Measurements from ENCODE around the gene C3AR1.
A peak's percentile ranks its signal among the peaks of the same experiment; 100 is the strongest.
"Not testable (repeated sequence)": the region's sequence is repeated elsewhere in the genome, so short reads cannot be mapped to it uniquely, and the experiment has no call there.

C3AR1 gene

GRCh38 chr12:8065991-8066594 is at the start of gene C3AR1:
Gene C3AR1, minus strand, starts transcription at chr12:8066359. Its CDS starts 6,174 bp downstream, at chr12:8060185.
- Histone ChIP-seq H3K9ac (ENCODE audit: low read length) (no peak within 1 kb of the TSS), H3K9me3 (ENCODE audit: control insufficient read depth, low read depth, low read length) (no peaks in the 10 kb centered on the region), H3K27ac (ENCODE audit: low read length) (no peak within 1 kb of the TSS), H3K4me3 (ENCODE audit: low read length) (no peak within 1 kb of the TSS), H3K27me3 (ENCODE audit: control insufficient read depth, insufficient read depth, low read length) (no peaks in the 10 kb centered on the region), H3K4me1 (ENCODE audit: control insufficient read depth, low read depth, low read length) (no peaks in the 10 kb centered on the region), H3K36me3 (ENCODE audit: control insufficient read depth, low read depth, low read length) (no peaks in the 10 kb centered on the region)

DNA sequence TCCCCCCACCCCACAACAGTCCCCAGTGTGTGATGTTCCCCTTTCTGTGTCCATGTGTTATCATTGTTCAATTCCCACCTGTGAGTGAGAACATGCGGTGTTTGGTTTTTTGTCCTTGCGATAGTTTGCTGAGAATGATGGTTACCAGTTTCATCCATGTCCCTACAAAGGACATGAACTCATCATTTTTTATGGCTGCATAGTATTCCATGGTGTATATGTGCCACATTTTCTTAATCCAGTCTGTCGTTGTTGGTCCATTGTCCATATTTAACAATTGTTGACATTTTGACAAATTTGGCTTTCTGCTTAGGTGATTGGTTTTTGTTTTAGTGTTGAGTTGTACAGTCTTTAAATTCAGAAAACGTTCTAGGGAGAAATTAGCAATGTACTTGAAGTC is 47.0 kb upstream of the C3AR1 start:
- H3K36me3 ChIP-seq (ENCODE audit: control insufficient read depth, low read depth, low read length); H3K4me3 ChIP-seq (ENCODE audit: low read length); H3K9me3 ChIP-seq (ENCODE audit: control insufficient read depth, low read depth, low read length); H3K27me3 ChIP-seq (ENCODE audit: control insufficient read depth, insufficient read depth, low read length); H3K4me1 ChIP-seq (ENCODE audit: control insufficient read depth, low read depth, low read length); H3K27ac ChIP-seq (ENCODE audit: low read length); H3K9ac ChIP-seq (ENCODE audit: low read length): not testable (repeated sequence)

- no peak overlapping the region for H3K27ac ChIP-seq (ENCODE audit: low read length)
- no peaks in the 10 kb centered on the region for H3K27me3 ChIP-seq (ENCODE audit: control insufficient read depth, insufficient read depth, low read length)
- no peaks in the 10 kb centered on the region for H3K4me1 ChIP-seq (ENCODE audit: control insufficient read depth, low read depth, low read length)
- no peaks in the 10 kb centered on the region for H3K36me3 ChIP-seq (ENCODE audit: control insufficient read depth, low read depth, low read length)
- no peak overlapping the region for H3K4me3 ChIP-seq (ENCODE audit: low read length)
- H3K9ac ChIP-seq (ENCODE audit: low read length) = no peak overlapping the region
- no peaks in the 10 kb centered on the region for H3K9me3 ChIP-seq (ENCODE audit: control insufficient read depth, low read depth, low read length)
Measured at GRCh38 chr12:8108808-8109398, 42.7 kb upstream of the C3AR1 start.

- peaks cover 26% of the 10 kb centered on the region for H3K36me3 ChIP-seq (ENCODE audit: control insufficient read depth, low read depth, low read length)
- no peaks in the 10 kb centered on the region for H3K9me3 ChIP-seq (ENCODE audit: control insufficient read depth, low read depth, low read length)
- H3K4me1 ChIP-seq (ENCODE audit: control insufficient read depth, low read depth, low read length) = no peaks in the 10 kb centered on the region
- no peak overlapping the region for H3K4me3 ChIP-seq (ENCODE audit: low read length)
- H3K27me3 ChIP-seq (ENCODE audit: control insufficient read depth, insufficient read depth, low read length) = no peaks in the 10 kb centered on the region
- no peak overlapping the region for H3K9ac ChIP-seq (ENCODE audit: low read length)
- H3K27ac ChIP-seq (ENCODE audit: low read length) = no peak overlapping the region
Measured at GRCh38 chr12:8099235-8099634, 33.1 kb upstream of the C3AR1 start.

GRCh38 chr12:8096281-8096915 is 30.2 kb upstream of the C3AR1 start:
- Histone ChIP-seq H3K27me3 (ENCODE audit: control insufficient read depth, insufficient read depth, low read length) (no peaks in the 10 kb centered on the region), H3K4me1 (ENCODE audit: control insufficient read depth, low read depth, low read length) (no peaks in the 10 kb centered on the region), H3K27ac (ENCODE audit: low read length) (no peak overlapping the region), H3K9me3 (ENCODE audit: control insufficient read depth, low read depth, low read length) (no peaks in the 10 kb centered on the region), H3K9ac (ENCODE audit: low read length) (no peak overlapping the region), H3K4me3 (ENCODE audit: low read length) (no peak overlapping the region), H3K36me3 (ENCODE audit: control insufficient read depth, low read depth, low read length) (peaks cover 48% of the 10 kb centered on the region)

- no peak overlapping the region for H3K27ac ChIP-seq (ENCODE audit: low read length)
- no peak overlapping the region for H3K4me3 ChIP-seq (ENCODE audit: low read length)
- H3K9me3 ChIP-seq (ENCODE audit: control insufficient read depth, low read depth, low read length) = no peaks in the 10 kb centered on the region
- H3K27me3 ChIP-seq (ENCODE audit: control insufficient read depth, insufficient read depth, low read length) = no peaks in the 10 kb centered on the region
- peaks cover 62% of the 10 kb centered on the region for H3K36me3 ChIP-seq (ENCODE audit: control insufficient read depth, low read depth, low read length)
- H3K9ac ChIP-seq (ENCODE audit: low read length) = no peak overlapping the region
- H3K4me1 ChIP-seq (ENCODE audit: control insufficient read depth, low read depth, low read length) = no peaks in the 10 kb centered on the region
Measured at GRCh38 chr12:8093291-8093690, 27.1 kb upstream of the C3AR1 start.

DNA sequence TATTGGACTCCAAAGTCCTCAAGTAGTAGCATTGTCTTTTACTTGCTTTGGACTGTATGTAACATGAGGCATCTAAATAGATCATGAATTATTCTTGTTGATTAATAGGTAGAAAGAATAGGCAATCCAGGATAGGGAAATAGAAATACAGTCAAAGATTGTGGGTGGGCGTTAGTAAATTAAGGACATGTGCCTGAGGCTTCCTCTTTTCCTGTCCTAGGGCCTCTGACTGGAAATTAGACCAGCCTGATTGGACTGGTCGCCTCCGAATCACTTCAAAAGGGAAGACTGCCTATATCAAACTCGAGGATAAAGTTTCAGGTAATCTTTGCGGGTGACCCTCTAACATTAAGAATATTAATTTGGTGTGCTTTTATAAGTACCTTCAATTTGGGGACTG is 23.6 kb upstream of the C3AR1 start:
- no peak overlapping the region for H3K27ac ChIP-seq (ENCODE audit: low read length)
- H3K36me3 ChIP-seq (ENCODE audit: control insufficient read depth, low read depth, low read length) = peaks cover 41% of the 10 kb centered on the region
- H3K9me3 ChIP-seq (ENCODE audit: control insufficient read depth, low read depth, low read length) = no peaks in the 10 kb centered on the region
- no peak overlapping the region for H3K4me3 ChIP-seq (ENCODE audit: low read length)
- no peaks in the 10 kb centered on the region for H3K27me3 ChIP-seq (ENCODE audit: control insufficient read depth, insufficient read depth, low read length)
- H3K9ac ChIP-seq (ENCODE audit: low read length) = no peak overlapping the region
- no peaks in the 10 kb centered on the region for H3K4me1 ChIP-seq (ENCODE audit: control insufficient read depth, low read depth, low read length)

DNA sequence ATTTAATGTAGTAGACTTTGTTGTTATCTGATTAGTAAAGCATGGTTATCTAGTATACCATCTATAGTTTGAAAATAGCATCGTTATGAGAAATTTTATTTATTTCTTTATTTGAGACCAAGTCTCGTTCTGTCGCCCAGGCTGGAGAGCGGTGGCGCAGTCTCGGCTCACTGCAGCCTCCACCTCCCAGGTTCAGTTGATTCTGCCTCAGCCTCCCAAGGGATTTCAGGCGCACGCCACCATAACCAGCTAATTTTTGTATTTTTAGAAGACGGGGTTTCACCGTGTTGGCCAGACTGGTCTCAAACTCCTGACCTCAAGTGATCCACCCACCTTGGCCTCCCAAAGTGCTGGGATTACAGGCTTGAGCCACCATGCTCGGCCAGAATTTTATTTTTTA is 23.1 kb upstream of the C3AR1 start:
- H3K9ac ChIP-seq (ENCODE audit: low read length); H3K27me3 ChIP-seq (ENCODE audit: control insufficient read depth, insufficient read depth, low read length); H3K4me3 ChIP-seq (ENCODE audit: low read length); H3K9me3 ChIP-seq (ENCODE audit: control insufficient read depth, low read depth, low read length); H3K4me1 ChIP-seq (ENCODE audit: control insufficient read depth, low read depth, low read length); H3K27ac ChIP-seq (ENCODE audit: low read length): not testable (repeated sequence)
- H3K36me3 ChIP-seq (ENCODE audit: control insufficient read depth, low read depth, low read length) = peaks cover 36% of the 10 kb centered on the region

- H3K9me3 ChIP-seq (ENCODE audit: control insufficient read depth, low read depth, low read length) = no peaks in the 10 kb centered on the region
- H3K4me3 ChIP-seq (ENCODE audit: low read length) = no peak overlapping the region
- no peak overlapping the region for H3K9ac ChIP-seq (ENCODE audit: low read length)
- H3K36me3 ChIP-seq (ENCODE audit: control insufficient read depth, low read depth, low read length) = peaks cover 31% of the 10 kb centered on the region
- no peaks in the 10 kb centered on the region for H3K4me1 ChIP-seq (ENCODE audit: control insufficient read depth, low read depth, low read length)
- no peaks in the 10 kb centered on the region for H3K27me3 ChIP-seq (ENCODE audit: control insufficient read depth, insufficient read depth, low read length)
- H3K27ac ChIP-seq (ENCODE audit: low read length) = no peak overlapping the region
Measured at GRCh38 chr12:8088574-8088973, 22.4 kb upstream of the C3AR1 start.

GRCh38 chr12:8087666-8088065 is 21.5 kb upstream of the C3AR1 start:
- Histone ChIP-seq H3K4me3 (ENCODE audit: low read length) (no peak overlapping the region), H3K36me3 (ENCODE audit: control insufficient read depth, low read depth, low read length) (peaks cover 24% of the 10 kb centered on the region), H3K27ac (ENCODE audit: low read length) (no peak overlapping the region), H3K4me1 (ENCODE audit: control insufficient read depth, low read depth, low read length) (no peaks in the 10 kb centered on the region), H3K27me3 (ENCODE audit: control insufficient read depth, insufficient read depth, low read length) (no peaks in the 10 kb centered on the region), H3K9ac (ENCODE audit: low read length) (no peak overlapping the region), H3K9me3 (ENCODE audit: control insufficient read depth, low read depth, low read length) (no peaks in the 10 kb centered on the region)

- not testable (repeated sequence) for H3K9me3 ChIP-seq (ENCODE audit: control insufficient read depth, low read depth, low read length); H3K36me3 ChIP-seq (ENCODE audit: control insufficient read depth, low read depth, low read length)
Measured at GRCh38 chr12:8084351-8084750, 18.2 kb upstream of the C3AR1 start.

DNA sequence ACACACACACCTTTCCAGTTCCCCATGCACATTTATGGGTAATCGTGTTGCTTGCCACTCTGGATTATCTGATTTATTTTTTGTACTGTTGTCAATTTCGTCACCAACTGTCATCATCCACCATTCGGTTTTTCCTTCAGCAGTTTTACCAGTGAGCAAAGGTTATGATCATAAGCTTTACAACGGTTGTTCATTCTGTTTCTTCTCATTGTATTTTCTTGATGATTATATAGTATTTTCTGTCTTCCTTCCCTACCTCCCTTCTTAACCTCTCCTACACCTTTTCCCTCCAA is 16.6 kb upstream of the C3AR1 start:
- Histone ChIP-seq H3K9me3 (ENCODE audit: control insufficient read depth, low read depth, low read length) (no peaks in the 10 kb centered on the region), H3K36me3 (ENCODE audit: control insufficient read depth, low read depth, low read length) (no peaks in the 10 kb centered on the region), H3K4me1 (ENCODE audit: control insufficient read depth, low read depth, low read length) (peaks cover 9% of the 10 kb centered on the region), H3K27ac (ENCODE audit: low read length) (no peak overlapping the region), H3K4me3 (ENCODE audit: low read length) (peak overlapping the region; percentile 86), H3K27me3 (ENCODE audit: control insufficient read depth, insufficient read depth, low read length) (no peaks in the 10 kb centered on the region), H3K9ac (ENCODE audit: low read length) (peak overlapping the region; percentile 87)

More at GRCh38 chr12:8084351-8084750, 18.2 kb upstream of the C3AR1 start:
- not testable (repeated sequence) for H3K4me3 ChIP-seq (ENCODE audit: low read length); H3K9ac ChIP-seq (ENCODE audit: low read length); H3K4me1 ChIP-seq (ENCODE audit: control insufficient read depth, low read depth, low read length); H3K27me3 ChIP-seq (ENCODE audit: control insufficient read depth, insufficient read depth, low read length); H3K27ac ChIP-seq (ENCODE audit: low read length)
